Upper lobe of left lung (tissue), 4 donors: ENCODE data around the gene DLG2.

Source experiments
- CTCF ChIP-seq, 6 experiments: fragments of 450-650 bp in 4 of 6; fragments of 200-600 bp in 2 of 6; sonication (generic) in 2 of 6; IDR thresholded peaks; one replicate each; pipeline ENCODE4 v1.5.1; 2016 to 2019; ENCODE audit warnings: antibody characterized with exemption in 6 of 6
- EP300 ChIP-seq, 4 donors: sonication (generic); formaldehyde crosslinking; IDR thresholded peaks; one replicate each; pipeline ENCODE4 v1.5.1; 2017; ENCODE audit warnings: antibody characterized with exemption in 4 of 4, control low read depth in 2 of 4

GRCh38 chr11:84389696-84390095 is 1237.4 kb downstream of the DLG2 start:
- TF ChIP-seq CTCF (IDR thresholded peaks at IDR 0.05) (no peak), EP300 (IDR thresholded peaks at IDR 0.05) (no peak)
